GM18867 (cell line): ENCODE measurements around the gene PNKD.
A peak's percentile ranks its signal among the peaks of the same experiment; 100 is the strongest.

Source experiments
- ATAC-seq: cut with Tn5 transposase; IDR thresholded peaks from one replicate; pipeline ENCODE4 v1.9.1; 2021; ENCODE audit warnings: mild to moderate bottlenecking, moderate library complexity; ENCODE audit not compliant: unreplicated experiment

Gene PNKD

GRCh38 chr2:218256612-218257350 is 13.5 kb upstream of the PNKD start:
- peak; percentile 2 for ATAC-seq

- peak; percentile 74 for ATAC-seq
Observed at GRCh38 chr2:218257390-218257981, 12.8 kb upstream of the PNKD start.

- no peak for ATAC-seq
Observed at GRCh38 chr2:218259099-218259961, 11.0 kb upstream of the PNKD start.

- no peak for ATAC-seq
Observed at GRCh38 chr2:218260166-218260565, 10.2 kb upstream of the PNKD start.

GRCh38 chr2:218260742-218261422 is 9.4 kb upstream of the PNKD start, which contains the start of gene GPBAR1:
GPBAR1 (plus strand) TSS chr2:218261015; CDS start chr2:218262725, 1,710 bp downstream.
- ATAC-seq = no peak

GRCh38 chr2:218261423-218262236 is 8.7 kb upstream of the PNKD start:
- no peak for ATAC-seq

GRCh38 chr2:218262237-218262600 is 8.1 kb upstream of the PNKD start:
- ATAC-seq = no peak

GRCh38 chr2:218262631-218263586 is 7.4 kb upstream of the PNKD start:
- no peak for ATAC-seq

GRCh38 chr2:218263817-218264641 is 6.3 kb upstream of the PNKD start:
- no peak for ATAC-seq

GRCh38 chr2:218264773-218265561 is 5.4 kb upstream of the PNKD start:
- ATAC-seq = no peak

- no peak for ATAC-seq
Observed at GRCh38 chr2:218265626-218266025, 4.7 kb upstream of the PNKD start.

- ATAC-seq = no peak
Observed at GRCh38 chr2:218266316-218266979, 3.9 kb upstream of the PNKD start.

- ATAC-seq = no peak
Observed at GRCh38 chr2:218267259-218267658, 3.1 kb upstream of the PNKD start.

- no peak for ATAC-seq
Observed at GRCh38 chr2:218270721-218271486, 585 bp downstream of the PNKD start.

- ATAC-seq = no peak
Observed at GRCh38 chr2:218271487-218271797, 1.1 kb downstream of the PNKD start.

- ATAC-seq = no peak
Observed at GRCh38 chr2:218271865-218272530, 1.7 kb downstream of the PNKD start.
